ENCODE data around the gene TRPM3.

The TRPM3 gene

GRCh38 chr9:70479880-70480291 lies 641.5 kb downstream of the TRPM3 start:
- DNase-seq (ENCODE audit: low read depth), result peak; percentile 89
- H3K4me3 ChIP-seq (replicated peaks; ENCODE audit: low read depth, low read length), result peak overlapping the region; percentile 1
- TF ChIP-seq CTCF (IDR thresholded peaks at IDR 0.05; ENCODE audit: low read length, missing control alignments), result no peak
